CD4-positive, alpha-beta T cell treated with Interleukin-1 beta for 1 hour (primary cell): ENCODE measurements around the gene MRAS.
"Not testable (repeated sequence)": the region's sequence is repeated elsewhere in the genome, so short reads cannot be mapped to it uniquely, and the experiment has no call there.

Experiments used
- DNase-seq, 2 donors: peaks; one replicate each; pipeline ENCODE4 v3.0.0-alpha.2; 2020 to 2022

MRAS gene

DNA sequence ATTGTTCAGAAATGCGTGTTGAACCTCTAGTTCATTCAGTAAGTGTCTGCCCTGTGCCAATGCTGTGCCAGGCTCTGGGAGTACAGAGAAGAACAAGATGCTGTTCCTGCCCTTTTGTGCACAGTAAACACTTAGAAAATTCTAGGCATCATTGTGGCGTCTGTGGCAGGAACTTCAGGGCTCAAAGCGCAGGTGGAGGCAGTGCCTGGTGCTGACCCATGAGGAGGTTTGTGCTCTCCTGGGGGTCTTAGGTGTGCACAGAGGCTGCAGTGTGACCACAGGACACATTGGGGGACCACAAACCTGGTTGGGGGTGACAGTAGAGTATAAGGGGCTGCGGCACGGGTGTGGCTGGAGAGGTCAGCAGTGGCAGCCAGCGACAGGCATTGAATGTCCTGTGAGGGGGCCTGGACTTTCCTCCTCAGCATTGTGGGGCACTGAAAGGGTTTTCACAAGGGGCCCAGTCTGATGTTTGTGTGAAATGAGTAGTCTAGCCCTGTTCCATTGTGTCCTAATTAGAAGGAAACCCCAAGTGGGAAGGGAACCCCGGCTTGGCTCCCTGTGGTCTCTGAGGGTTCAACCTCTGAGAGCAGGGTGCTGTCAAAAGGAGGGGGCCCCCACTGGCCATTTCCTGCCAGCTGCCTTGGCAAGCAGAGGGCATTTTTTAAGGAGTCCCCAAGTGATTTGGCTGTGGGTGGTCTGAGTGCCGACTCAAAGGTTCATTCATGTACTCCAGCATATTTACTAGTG is 20.9 kb downstream of the MRAS start:
- DNase-seq = no peak

DNA sequence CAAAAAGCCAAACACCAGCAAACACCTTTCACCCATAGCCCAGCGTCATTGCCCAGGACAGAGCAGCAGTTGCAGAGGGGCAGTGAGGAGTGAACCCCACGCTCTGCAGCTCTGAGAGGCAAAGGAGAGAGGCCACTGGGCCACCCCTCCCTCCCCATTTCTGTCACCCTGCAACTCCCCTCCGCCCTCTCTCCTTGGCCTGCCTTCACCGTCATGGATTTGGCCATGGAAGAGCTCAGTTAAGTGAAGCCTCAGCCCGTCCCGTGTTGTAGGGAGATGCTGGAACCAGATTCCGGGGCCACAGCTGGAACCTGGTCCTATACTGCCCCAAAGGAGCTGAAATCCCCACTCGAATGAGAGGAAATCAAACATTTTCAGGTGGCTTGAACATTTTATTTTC is 21.9 kb downstream of the MRAS start:
- DNase-seq = no peak

DNA sequence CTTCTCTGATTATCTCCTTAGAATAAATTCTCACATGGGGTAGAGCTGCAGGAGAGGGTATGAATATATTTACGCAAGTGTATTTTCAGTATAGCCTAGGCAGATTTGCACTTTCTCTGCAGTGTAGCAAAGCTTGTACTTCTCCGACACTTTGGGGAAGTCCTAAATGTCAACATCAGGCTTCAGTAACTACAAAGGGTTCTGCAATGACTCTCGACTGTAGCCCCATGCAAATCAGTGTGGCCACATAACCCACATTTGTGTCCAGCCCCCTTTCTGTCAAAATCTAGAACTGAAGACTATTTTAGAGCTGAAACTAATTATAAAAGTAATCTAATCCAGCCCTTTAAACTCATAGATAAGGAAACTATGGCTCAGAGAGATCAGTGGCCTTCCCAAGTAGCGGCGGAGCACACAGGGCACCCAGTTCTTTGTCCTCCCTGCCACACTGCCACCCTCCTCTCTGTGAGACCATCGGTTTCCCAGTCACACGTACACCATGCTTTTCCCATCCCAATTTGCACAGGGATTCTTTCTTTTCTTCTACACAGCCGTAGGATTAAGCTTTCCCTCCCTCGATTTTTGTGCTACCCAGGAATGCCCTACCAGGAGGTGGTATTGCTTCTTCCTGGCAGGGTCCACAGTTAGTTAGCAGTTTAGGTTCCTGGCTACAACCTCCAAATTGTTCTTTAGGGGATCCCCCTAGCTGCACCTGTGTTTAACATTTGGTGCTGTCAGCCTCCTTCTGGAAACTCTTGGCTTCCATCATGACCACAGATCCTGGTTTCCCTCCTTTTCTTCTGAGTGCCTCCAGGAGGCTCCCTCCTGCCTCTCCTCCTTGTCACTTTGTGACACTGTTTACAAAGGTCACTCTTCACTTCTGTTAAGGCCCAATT is 22.9 kb downstream of the MRAS start:
- DNase-seq = peak; percentile 18 to 50

DNA sequence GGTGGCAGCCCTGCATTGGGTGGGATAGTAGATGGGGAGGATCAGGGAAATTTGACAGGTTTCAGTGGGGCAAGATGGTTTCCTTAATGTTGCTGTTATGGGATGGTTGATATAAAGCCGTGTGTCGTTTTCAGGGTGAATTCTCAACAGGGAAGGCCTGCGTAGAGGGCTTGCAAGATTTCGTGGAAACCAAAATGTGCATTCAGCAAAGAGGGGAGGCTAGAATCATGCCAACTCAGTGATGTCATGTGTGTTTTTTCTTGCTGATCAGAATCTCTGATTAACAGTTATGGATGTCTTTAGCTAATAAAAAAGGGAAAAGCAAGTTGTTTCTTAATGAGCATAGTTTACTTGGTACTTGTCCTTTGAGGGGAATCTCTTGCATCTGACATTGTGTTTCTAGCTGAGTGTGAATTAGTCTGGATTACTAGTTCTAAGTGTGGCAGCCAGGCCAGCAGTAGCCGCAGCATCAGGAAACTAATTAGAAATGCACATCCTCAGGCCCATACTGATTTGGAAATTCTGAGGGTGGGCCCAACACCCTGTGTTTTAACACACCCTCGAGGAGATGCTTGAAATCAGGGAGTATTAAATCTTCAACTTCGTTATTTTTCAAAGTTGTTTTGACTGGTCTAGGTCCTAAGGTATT is 24.8 kb downstream of the MRAS start:
- DNase-seq = no peak

DNA sequence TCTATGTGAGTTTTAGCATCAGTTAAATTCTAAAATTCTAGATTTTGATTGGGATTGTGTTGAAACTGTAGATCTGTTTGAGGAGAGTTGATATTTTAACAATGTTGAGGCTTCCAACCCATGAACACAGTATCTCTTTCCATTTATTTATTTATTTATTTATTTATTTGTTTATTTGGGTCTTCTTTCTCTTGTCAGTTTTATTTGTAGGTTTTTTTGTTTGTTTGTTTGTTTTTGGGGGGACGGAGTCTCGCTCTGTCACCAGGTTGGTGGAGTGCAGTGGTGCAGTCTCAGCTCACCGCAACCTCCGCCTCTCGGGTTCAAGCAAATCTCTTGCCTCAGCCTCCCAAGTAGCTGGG is 25.3 kb downstream of the MRAS start:
- DNase-seq = no peak

DNA sequence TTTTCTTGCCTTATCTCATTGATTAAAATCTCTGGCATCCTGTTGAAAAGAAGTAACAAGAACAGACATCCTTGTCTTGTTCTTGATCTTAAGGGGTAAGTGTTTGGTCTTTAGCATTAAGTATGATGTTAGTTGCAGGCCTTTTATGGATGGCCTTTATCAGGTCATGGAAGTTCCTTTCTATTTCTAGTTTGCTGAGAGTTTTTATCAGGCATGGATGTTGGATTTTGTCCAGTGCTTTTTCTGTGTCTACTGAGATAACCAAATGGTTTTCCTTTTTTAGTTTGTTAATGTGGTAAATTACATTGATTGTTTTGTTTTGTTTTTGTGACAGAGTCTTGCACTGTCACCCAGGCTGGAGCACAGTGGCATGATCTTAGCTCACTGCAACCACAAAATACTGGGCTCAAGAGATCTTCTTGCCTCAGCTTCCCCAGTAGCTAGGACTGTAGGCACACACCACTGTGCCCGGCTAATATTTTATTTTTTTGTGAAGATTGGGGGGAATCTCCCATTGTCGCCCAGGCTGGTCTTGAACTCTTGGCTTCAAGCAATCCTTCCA is 26.3 kb downstream of the MRAS start:
- DNase-seq = no peak

DNA sequence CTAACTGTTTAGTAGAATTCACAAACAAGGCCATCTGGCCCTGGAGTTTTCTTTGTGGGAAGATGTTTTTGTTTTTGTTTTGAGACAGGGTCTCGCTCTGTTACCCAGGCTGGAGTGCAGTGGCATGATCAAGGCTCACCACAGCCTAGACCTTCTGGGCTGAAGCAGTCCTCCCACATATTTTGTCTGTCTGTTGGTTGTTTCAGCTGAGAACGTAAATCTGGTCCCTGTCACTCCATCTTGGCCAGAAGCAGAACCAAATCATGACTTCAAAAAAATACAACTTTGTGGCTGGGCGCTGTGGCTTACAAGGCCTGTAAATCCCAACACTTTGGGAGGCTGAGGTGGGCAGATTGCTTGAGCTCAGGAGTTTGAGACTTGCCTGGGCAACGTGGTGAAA is 27.1 kb downstream of the MRAS start:
- DNase-seq = no peak

DNA sequence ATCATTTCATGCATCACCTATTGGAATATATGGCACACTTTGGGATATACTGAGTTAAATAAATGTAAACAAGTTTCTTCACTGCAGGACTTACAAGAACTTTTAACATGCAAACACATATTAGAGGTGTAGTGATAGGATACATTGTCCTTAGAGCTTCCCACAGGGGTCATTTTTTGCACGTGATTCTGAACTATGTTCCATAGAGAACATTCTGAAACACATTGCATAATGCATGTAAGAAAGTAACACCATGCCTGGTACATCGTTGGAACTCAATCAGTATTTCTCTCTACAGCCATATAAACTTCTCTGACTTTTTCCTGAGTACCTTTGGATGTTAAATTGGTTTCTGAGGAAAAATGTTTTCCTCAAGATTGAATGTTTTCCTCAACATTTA is 28.3 kb downstream of the MRAS start:
- DNase-seq = no peak

DNA sequence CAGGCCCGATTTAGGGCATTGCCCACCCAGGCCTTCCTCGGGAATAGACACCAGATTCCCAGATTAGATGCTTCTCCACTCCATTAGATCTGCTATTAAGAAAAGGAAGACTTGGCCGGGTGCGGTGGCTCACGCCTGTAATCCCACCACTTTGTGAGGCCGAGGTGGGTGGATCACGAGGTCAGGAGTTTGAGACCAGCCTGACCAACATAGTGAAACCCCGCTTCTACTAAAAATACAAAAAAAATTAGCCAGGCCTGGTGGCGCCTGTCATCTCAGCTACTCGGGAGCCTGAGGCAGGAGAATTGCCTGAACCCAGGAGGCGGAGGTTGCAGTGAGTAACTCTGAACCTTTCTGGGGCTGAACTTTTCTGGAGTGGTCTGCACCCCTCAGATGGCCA is 28.8 kb downstream of the MRAS start:
- not testable (repeated sequence) for DNase-seq

DNA sequence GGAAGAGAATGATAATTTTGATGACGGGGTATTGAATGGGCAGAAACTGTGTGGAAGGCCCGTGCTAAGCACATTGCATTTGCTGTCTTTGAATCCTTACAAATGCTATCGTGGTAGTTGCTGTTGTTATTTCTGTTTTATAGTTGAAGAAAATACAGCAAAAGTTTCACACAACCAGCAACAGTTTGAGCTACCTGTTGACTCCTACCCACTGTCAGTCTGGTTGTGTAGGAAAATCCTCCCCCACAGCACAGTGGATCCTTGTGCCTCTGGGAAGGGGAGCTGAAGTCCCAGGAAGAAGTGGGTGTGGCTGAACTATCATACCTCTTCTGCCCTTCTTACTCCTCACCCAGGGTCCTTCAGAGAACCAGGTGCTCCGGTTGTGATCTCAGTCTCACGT is 29.4 kb downstream of the MRAS start:
- no peak for DNase-seq

DNA sequence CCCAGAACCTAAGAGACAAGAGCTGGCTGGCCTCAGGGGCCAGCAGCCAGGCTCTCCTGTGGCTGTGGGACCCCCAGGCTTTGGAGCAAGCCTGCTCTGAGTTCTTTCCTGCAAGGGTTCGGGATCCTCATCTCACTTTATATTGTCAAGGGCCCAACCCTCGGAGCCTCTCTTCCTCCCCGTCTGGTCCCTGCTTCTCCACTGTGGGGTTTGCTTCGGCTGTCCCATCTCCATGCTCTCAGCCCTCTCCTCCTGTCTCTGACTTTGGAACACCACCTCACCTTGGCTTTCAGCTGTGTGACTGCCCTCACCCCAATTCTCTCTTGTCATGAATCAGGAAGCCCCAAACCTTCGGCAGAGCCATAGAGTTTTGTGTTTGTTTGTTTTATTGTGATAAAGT is 30.0 kb downstream of the MRAS start:
- DNase-seq = no peak

DNA sequence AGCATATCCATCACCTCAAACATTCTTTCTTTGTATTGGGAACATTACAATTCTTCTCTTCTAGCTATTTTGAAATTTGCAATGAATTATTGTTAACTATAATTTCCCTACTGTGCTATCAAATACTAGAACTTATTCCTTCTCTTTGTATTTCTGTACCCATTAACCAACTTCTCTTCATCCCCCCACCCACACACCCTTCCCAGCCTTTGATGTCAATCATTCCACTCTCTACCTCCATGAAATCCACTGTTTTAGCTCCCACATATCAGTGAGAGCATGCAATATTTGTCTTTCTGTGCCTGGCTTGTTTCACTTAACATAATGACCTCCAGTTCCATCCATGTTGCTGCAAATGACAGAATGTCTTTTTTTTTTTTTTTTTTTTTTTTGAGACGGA is 30.6 kb downstream of the MRAS start:
- DNase-seq = no peak

DNA sequence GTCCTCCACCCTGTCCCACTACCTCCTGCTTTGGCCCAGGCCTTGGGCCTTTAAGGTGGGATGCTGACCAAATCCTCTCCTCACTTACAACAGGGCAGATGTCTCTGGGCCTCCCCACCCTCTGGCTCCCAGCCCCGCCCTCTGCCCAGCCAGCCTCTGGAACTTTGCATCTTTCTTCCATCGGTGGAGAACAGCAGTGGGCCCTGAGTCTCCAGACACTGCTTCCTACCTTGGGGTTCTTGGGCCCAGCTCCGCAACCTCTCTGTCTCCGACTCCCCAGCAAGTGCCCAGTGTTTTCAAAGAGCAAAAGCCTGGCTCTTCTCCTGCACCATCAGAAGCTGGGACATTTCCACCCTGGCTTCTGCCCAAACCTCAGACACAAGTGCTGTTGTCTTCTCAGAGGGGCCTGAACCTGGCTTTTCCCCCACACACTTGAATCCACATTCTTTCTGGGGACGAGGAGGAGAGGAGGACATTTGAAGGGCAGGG is 33.1 kb downstream of the MRAS start:
- DNase-seq = no peak

DNA sequence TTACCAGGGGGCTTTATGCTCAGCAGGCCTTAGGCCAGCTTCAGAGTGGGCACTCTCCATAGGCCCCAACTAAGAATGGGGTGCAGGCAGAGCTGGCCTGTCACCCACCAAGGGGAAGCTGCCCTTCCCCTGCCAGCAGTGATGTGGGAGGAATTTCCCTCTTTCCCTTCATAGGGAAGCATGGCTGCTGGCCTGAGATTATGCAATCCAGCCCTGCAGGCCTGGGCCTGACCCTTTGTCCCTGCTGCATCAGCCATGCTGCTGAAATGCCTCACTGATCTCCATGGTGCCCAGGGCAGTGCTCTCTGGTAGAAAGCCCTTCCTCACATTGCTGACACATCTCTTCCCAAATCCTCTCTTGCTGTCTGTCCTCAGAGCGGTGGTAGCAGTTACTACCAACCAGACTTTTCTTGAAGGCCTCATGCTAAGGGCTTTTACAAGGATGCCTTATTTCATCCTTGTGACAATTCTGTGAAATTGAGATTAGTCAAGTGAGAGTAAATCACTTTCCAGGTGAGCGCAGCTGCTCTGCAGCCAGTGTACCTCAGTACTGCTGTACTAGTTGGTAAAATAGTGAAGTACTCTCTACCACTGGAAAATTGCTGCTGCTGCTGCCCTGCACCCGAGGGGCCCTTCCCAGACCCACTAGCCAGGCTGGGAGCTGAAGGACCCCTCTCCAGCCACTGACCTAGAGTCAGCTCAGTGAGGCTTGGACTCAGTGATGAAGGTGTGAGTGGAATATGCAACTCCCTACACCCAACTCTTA is 33.8 kb downstream of the MRAS start:
- peak in 1 of 2 donors; percentile 55 for DNase-seq

DNA sequence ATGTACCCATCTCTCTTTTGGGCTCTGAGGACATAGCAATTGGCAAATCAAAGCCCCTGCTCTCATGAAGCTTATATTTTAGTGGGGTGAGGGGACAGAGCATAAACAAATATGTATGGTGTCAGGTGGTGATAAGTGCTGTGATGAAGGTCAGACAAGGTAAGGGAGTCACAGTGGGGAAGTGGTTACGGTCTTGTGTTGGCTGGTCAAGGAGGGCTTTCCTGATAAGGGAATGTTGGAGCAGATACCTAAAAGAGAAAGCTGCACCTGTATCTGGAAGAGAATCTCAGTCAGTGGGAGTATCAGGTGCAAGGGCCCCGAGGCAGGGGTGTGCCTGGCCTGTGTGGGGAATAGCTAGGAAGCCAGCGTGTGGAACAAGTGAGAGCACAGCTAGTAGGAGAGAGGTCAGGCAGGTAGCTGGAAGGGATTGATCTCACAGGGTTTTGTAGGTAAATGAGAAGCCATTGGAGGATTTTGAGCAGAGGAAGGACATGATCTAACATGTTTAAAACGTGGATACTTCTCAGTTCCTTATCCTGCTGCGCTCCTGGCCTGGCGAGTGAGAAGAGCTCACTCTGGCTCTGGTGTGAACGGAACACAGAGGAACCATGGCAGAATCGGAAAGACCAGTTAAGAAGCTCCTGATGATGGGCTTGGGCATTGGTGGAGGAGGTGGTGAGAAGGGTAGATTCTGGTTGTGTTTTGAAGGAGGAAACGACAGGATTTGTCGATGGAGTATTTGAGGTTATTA is 35.5 kb downstream of the MRAS start:
- no peak for DNase-seq

DNA sequence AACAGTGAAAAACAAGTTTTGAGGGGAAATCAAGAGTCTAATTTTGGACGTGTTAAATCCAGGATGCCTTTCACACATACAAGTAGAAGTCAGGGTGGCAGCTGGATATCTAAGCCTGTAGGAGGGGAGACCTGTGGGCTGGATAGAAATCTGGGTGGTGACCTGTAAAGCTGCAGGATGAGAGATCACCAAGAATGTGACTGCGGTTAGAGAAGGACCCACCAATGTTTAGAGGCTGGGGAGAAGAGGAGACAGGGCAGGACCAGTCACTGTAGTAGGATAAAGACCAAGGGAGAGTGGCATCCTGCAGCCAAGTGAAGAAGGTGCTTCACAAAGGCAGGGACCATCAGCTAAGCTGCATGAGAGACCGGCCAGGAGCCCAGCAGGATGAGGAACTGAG is 36.2 kb downstream of the MRAS start:
- DNase-seq = no peak

DNA sequence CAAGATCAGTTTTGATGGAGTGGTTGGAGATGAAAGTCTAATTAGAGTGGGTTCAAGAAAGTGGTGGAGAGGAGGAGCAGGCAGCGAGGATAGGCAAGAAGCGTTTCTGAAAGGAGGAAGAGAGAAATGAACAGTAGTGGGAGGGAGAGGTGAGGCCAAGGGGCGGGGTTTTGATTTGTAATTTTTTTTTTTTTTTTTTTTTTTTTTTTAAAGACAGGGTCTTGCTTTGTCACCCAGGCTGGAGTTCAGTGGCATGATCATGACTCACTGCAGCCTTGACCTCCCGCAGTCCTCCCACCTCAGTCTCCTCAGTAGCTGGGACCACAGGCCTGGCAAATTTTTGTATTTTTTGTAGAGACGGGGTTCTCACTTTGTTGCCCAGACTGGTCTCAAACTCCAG is 36.6 kb downstream of the MRAS start:
- DNase-seq = no peak

DNA sequence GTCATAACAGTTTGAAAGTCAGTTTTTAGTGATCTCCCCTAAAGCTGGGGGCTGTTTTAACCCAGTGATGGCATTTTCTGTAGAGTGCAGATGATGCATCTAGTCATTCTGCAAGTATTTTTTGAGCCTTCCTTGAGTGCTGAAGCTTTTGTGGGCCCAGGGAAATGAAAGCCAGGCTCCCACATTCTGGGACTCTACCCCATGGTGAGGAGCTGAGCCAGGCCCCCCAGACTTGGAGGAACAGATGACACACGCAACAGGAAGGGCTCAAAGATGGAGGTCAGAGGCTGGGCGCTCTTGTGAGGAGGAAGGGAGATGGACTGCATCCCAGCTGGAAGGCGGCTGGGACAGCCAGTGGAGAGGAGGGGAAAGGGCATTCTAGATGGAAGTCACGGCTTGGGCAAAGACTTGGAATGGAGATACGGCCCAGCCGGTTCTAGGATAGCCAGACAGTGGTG is 40.8 kb downstream of the MRAS start:
- no peak for DNase-seq

DNA sequence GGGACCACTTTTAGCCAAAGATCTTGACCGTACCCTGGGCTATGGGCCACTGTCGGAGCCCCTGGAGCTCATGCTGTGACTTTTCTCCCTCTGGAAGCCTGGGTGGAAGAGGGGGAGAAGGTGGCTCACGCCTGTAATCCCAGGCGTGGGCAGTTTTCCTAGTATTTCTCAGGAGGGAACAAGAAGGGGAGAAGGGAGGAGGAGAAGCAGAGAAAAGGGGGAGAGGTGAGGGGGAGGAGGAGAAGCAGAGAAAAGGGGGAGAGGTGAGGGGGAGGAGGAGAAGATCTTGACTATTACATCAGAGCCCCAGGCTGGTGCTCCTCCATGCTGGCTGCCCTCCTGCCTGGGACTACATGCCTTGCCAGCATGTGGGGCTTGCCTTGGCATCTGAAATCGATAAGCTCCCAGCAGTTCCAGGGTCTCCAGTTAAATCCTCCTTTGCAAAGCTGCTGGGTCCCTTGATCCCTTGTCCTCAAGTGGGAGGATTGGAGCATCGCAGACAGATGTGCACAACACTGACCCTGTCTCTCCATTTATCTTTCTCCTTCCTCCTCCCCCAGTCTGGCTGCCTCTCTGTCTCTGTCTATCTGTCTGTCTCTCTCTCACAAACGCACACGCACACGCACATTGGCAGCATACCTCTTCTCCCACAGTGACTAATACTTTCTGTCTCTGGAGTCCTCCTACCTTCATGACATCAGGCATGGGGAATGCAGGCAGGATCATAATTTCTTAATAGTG is 41.6 kb downstream of the MRAS start:
- DNase-seq = no peak

DNA sequence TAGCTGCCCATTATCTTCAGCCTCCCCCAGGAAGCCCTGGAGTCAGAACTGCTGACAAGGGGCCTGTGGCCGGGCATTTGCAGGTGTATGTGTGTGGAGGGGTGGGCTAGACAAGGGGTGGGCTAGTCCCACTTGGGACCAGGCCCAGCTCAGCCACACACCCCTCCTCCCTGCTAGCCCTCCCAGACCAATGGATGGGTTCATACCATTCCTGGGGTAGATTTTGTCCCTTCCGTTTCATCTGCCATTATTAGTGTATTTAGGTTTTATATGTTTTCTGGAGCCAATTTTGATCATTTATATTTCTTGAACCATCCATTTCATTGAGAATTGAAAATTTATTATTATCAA is 42.2 kb downstream of the MRAS start:
- no peak for DNase-seq

DNA sequence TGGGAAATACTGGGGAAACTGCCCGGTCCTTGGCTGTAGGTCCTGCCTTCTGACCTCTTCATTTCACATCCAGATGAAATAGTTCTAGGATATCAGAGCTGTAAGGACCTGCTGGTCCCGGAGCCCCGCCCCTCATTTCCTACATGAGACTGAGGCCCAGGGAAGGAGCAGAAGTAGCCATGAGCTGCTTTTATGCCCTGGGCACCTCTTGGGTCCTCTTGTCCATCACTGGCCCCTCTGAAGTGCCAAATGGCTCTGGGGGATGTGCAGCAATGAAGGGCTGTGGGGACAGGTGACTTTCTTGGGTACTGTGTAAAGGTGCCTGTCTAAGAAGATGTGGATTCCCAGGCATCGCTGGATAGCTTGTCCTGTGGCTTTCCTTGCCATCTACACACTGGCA is 45.8 kb downstream of the MRAS start:
- no peak for DNase-seq
